Raji (cell line): ENCODE data around the gene ZNF837.

Source experiments
- POLR2A ChIP-seq: IDR thresholded peaks from 2 replicates; pipeline ENCODE4 v1.6.1; 2011; ENCODE audit warnings: low read depth, low read length, control low read depth; ENCODE audit not compliant: insufficient read depth

ZNF837 gene

DNA sequence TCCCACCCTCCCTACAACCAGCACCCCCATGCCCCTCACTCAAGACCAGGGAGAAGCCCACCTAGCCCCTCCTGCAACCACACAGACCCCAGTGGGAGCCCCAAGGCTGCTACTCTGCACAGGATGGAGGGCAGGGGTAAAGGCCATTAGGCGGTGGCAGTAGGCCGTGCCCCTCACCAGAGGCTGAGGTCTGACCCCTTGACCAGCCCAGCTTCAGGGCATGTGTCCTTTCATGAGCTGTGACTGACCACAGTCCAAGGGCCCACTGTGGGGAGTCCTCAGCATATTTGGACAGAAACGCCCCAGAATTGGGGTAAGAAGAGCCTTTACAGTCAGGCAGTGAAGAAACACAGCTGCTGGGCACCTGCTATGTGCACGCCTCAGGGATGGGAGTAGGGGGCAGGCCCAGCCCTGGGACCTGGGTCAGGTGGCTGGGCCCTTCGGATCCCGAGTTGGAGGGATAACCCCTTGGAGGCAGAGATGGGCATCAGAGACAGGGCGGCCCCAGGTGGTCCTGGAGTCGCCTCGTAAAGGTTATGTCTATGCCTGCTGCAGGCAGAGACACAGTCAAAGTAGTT, 4.6 kb upstream of the ZNF837 start:
- no peak for TF ChIP-seq POLR2A

DNA sequence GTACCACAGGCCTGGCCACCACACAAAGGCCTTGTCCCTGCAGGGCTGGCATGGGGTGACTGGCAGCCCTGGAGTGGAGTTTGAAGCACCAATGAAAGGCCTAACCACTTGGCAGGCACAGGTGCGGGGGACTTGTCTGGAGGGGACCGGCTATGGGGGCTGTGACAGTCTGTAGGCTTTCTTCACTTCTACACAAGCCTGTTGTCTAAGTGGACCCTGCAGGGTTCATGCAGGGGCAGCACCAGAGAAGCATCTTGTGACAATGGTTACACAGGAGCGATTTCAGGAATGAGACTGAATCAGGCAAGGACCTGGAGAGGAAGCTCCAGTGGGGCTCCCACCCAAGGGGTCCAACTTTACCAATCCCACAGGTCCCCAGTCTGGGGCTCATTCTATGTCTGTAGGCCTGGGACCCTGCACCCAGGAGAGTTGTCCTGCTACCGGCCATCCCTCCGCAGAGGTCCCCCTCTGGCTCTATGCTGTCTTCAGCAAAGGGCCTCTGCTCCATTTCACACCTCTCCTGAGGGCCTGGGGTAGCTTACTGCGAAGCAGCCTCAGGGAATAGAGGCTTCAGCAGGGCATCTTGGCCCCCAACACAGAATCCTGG, 2.3 kb upstream of the ZNF837 start:
- TF ChIP-seq POLR2A, result 0 out of 2 replicates have a peak, but pooled peaks have one; percentile 16

DNA sequence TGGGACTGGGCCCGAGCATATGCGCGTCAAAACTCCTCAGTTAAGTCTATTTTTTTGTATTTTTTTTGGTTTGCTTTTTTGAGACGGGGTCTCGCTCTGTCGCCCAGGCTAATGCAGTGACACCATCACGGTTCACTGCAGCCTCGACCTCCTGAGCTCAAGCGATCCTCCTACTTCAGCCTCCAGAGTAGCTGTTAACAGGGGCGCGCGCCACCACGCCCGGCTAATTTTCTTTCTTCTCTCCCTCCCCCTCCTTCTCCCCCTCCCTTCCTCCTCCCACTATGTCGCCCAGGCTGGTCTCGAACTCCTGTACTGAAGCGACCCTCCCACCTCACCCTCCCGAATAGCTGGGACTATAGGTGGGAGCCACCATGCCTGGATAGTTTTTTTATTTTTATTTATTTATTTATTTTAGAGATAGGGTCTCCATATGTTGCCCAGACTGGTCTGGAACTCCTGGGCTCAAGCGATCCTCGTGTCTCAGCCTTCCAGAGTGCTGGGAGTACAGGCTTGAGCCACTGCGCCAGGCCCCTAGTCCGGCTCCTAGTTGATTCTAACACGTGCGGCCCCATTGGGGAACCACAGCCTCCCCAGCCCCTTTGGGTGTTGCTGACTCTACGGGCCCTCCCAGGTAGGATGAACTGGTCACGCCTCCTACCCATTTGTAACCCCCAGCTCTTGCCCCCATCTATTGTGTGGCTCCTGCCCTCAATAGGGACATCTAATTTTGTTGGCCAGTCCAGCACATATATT, 806 bp upstream of the ZNF837 start:
- no peak for TF ChIP-seq POLR2A

DNA sequence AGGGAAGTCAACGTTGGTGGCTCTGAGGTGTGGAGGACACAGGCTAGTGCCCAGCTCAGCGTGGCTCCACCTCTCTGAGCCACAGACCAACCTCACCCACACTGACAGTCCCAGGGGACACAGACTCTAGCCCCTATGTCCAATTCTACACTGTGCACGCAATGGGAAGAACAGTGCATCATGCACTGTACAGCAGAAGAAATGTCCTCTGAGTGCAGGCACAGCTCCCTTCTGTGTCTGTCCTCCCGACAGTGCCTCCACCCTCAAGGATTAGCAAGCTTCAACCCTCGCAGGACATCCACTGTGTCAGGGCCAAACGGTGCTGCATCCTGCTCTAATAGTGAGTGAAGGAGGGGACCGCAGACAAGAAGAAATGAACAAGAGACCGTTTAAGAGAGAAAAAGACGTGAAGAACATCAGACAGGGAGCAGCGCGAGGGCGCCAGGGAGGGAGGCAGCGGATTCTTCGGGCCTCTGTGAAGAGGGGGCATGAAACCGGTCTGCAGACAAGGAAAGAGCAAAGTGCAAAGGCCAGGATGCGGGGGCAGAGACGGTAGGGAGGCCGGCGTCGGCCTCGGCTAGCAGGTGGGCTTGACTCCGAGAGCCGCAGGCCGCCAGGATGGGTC, 681 bp downstream of the ZNF837 start:
- TF ChIP-seq POLR2A, result no peak

DNA sequence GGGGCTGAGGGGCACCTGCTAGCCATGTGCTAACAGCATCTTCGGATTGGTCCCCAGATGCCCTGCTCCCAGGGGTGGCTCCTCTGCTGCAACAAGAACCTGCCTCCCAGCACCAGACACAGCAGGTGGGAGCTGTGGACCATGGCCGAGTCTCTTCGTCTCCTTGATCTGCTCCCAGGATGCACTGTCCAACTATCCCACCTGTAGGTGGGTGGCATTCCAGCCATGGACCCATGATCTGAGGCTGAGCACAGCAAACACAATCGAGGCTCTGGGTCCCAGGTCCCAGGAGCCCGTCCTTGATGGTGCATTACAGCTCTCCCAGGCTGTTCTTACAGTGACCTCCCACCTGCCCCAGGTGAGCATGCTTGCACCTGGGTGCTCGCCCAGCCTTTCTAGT, 1.6 kb downstream of the ZNF837 start:
- no peak for TF ChIP-seq POLR2A

DNA sequence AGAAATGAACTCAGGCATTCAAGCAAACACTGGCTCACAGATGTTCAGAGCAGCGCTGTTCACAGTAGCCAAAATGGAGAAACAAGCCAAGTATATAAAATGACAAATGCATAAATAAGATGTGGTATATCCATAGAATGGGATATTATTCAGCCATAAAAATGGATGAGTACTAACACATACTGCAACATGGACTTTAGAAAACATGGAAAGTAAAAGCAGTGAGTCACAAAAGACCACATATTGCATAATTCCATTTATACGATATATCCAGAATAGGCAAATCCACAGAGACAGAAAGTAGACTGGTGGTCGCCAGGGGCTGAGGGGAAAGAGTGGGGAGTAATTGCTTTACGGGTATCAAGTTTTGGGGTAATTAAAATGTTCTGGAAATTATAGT, 6.6 kb downstream of the ZNF837 start:
- no peak for TF ChIP-seq POLR2A

DNA sequence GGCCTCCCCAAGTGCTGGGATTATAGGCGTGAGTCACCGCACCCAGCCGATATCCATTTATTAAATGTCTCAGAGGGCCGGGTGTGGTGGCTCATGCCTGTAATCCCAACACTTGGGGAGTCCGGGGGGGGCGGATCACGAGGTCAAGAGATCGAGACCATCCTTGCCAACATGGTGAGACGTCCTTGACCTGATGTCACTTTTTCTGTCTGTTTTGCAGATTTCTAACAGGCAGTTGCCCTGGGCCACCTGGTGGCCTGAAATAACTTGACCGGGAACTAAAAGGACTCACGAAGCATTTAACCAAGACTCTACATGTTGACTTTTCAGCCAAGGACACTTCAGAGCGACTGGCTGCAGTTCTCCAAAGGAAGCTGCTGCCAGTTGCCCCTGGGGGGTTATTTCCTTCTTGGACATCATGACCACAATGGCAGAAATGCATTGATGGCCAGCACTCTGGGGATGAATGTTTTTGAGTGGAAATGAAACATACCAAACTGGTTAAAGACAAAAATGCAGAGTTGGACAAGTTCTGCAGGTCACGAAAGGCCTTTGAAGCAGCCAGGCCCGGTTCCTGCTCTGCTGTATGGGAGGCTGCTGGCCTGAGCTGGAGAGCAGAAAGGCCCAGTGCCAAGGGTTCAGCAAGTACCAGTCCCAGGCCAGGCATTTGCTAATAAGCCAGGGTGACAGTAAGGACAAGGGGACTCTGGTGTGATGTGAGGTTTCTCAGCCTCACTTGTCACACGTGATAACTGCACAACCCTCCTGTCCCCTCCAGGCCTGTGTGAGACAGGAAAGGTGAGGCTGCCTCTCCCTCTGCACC, 8.3 kb downstream of the ZNF837 start:
- TF ChIP-seq POLR2A, result no peak

DNA sequence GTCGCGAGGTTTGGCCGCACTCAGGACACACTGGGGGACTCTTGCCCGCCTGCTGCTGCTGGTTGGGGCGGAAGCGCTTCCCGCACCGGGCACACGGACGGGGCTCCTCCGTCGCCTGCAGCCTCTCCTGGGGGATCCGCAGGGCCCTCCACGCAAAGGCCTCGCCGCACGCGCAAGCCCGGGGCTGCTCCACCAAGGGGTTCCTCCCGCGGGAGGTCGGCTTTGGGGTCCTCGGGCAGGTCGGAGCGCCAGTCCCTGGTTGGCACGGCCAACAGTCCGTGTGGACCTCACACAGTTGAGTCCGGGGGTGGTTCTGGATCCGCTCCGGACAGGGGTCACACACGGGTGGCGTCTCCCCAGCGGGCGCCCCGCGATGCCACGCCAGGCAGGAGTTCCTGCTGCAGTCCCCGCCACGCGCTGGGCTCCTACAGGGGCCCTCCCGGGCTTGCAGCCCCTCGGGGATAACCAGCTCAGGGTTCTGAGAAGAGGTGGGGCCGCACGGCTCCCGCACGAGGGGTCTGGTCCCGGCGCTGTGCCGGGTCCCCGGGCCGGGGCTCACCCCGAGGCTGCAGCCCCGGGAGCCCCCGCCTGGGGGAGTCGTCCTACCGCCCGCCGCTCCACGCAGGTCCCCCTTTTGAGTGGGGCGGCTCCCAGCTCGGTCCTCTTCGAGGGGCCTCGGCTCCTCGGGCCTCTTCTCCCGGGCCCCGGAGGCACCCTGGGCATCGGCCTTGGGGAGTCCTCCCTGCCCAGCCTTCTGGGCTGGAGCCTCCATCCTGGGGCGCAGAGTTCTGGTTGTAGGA, 12.1 kb downstream of the ZNF837 start:
- no peak for TF ChIP-seq POLR2A

DNA sequence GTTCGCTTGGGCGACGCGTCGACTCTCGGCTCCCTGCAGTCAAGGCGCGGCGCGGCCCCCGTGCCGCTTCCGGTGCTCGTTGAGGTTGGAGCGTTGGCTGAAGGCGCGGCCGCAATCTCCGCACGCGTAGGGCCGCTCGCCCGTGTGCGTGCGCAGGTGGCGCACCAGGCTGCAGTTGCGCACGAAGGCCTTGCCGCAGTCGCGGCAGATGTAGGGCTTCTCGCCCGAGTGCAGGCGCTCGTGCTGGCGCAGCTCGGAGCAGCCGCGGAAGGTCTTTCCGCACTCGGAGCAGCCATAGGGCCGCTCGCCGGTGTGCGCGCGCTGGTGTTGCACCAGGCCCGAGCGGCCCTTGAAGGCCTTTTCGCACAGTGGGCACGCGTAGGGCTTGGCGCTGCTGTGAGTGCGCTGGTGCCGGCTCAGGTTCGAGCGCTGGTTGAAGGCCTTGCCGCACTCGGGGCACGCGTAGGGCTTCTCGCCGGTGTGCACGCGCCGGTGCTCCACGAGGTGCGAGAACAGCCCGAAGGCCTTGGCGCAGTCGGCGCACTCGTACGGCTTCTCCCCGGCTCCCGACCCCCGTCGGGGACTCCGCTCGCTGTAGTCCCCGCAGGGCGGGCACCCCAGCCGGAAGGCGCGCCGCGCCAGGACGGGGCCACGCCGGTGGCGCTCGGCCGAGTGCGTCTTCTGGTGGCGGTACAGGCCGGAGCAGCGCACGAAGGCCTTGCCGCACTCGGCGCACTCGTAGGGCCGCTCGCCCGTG, 13.0 kb downstream of the ZNF837 start:
- no peak for TF ChIP-seq POLR2A

DNA sequence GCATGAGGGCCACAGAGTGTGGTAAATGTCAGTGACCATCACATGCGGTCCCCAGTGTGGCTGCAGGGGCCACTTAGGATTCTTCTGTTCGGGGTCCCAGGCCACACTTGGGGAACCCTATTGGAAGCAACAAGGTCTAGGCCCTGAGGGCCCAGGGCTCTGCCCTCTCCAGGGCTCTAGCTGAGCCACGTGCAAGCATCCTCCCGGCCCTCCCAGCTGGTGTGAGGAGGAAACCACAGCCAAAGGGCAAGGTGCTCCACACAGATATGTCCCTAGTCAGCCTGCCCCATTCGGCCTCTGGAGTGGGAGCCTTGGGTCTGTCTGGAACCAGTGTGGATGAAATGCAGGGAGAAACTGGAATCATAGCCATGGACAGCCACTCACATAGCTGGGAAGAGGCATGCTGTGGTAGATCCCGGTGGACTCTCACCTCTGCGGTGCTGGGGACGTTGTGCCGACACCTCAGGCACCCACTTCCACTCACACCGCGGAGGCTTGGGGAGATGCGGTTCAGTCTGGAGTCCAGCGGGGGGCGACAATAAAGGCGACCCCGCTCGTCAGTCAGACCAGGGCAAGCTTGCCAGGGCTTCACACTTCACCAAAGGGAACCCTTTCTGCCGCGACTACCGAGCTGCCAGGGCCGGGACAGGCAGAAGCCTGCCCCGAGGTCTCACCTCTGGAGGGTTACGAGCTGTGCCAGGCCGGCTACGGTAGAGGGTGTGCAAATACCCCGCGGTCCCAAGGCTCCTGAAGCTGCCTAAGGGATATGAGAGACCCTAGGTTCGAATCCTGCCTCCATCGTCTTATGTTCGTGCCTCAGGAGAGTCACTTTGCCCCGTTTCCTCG, 14.0 kb downstream of the ZNF837 start:
- no peak for TF ChIP-seq POLR2A

DNA sequence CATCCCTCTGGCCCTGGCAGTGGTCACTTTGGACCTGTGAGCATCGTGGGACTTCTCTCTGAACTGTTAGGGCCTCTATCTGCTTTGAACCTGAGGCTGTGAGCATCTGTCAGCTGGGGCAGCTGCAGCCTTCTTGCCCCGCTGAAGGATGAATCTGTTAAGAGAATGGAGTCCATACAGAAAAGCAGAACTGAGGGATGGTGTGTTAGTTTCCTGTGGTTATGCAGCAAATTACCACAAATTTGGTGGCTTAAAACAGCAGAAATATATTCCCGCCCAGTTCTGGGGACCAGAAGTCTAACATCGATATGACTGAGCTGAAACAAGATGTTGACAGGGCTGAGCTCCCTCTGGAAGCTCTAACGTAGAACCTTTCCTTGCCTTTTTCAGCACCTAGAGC, 16.7 kb downstream of the ZNF837 start:
- no peak for TF ChIP-seq POLR2A

DNA sequence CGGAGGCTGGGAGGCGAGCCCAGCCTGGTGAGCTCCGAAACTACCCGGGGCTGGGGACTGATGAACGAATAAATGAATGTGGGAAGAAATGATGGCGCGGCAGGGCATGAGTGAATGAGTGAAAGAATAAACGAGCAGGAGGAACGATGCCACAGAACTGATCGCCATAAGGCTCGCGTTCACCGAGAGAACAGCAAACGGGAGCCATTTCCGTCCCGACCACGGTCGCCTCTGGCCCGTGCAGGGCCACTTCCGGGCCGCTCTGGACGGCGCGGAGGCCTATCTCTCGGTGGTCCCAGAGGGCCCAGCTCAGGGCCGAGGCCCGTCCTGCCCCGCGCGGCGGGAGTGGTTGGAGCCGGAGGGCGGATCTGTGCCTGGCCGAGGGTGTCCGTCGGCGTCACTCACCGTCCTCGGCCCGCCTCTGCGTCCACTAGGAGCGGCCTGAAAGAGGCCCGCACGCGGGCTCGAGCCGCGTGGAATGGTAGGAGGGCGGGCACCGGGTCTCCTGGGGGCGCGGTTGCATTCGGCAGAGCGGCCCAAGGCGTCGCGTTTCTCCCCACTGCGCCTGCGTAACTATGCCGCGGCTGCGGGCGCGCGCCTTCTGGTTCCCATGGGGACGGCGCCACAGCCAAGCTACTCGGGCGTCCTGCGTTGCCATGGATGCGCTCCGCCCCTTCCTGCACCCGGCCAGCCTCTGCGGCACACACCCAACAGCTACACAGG, 18.4 kb downstream of the ZNF837 start, which contains the start of gene ZNF497:
ZNF497 (minus strand) TSS at position 480 of the 723 bp plus-strand sequence. CDS start 5,116 bp downstream, outside the sequence.
- peak; percentile 84 for TF ChIP-seq POLR2A
